ENCODE data around the gene ADCY3. TPM values are rescaled to one million over a fixed set of nuclear protein-coding genes. Genes with fewer than 3 reads are reported as not detected.

The ADCY3 gene
- total RNA-seq, 1 donor from 2014 or later = 24.5 TPM

Other genes with a start within 250 kb of the ADCY3 start
- gene PTRHD1, start 126.8 kb downstream of the ADCY3 start, total RNA-seq = 36.7 and 37.6 TPM in 2 replicates
- gene CENPO, start 126.8 kb downstream of the ADCY3 start, total RNA-seq = 9.2 and 12.5 TPM in 2 replicates
- 1.0 and 1.5 TPM in 2 replicates for gene DNAJC27, start 51.7 kb upstream of the ADCY3 start, total RNA-seq
- 0.39 and 0.51 TPM in 2 replicates for gene EFR3B, start 121.8 kb upstream of the ADCY3 start, total RNA-seq
- 0.13 and 0.63 TPM in 2 replicates for gene POMC, start 248.3 kb upstream of the ADCY3 start, total RNA-seq

Measured in dermis microvascular lymphatic vessel endothelial cell (primary cell).